Ovary (tissue), 9 donors: ENCODE measurements around the gene ZBED4. TPM values are rescaled to one million over a fixed set of nuclear protein-coding genes. Genes with fewer than 3 reads are reported as not detected.

Experiments
- DNase-seq, 5 donors: peaks; one replicate each; pipeline ENCODE4 v3.0.0-alpha.2; 2019 to 2020
- H3K27ac ChIP-seq, 2 donors: fragments of 200-600 bp; one replicate each; pipeline versions ENCODE4 v1.5.1 to v1.8.0; 2019 to 2022
- H3K27me3 ChIP-seq: fragments of 200-600 bp; one replicate; pipeline ENCODE4 v1.8.0; 2022
- H3K36me3 ChIP-seq: fragments of 200-600 bp; sonication (generic); one replicate; pipeline ENCODE4 v1.5.1; 2019
- H3K4me1 ChIP-seq: one replicate; pipeline ENCODE4 v1.8.1; 2013; ENCODE audit warnings: mild to moderate bottlenecking, moderate library complexity; ENCODE audit not compliant: insufficient read depth
- H3K4me3 ChIP-seq: fragments of 200-600 bp; sonication (generic); one replicate; pipeline ENCODE4 v1.5.1; 2017
- H3K9me3 ChIP-seq, 2 donors: fragments of 200-600 bp in 1 of 2; sonication (generic) in 1 of 2; one replicate each; pipeline versions ENCODE4 v1.5.1 to v1.8.1; 2013 to 2019; ENCODE audit warnings: mild to moderate bottlenecking in 1 of 2, moderate library complexity in 1 of 2
- CTCF ChIP-seq, 3 donors: fragments of 450-650 bp in 2 of 3; fragments of 200-600 bp in 1 of 3; IDR thresholded peaks; one replicate each; pipeline versions ENCODE4 v1.5.1 to v1.8.0; 2016 to 2022; ENCODE audit warnings: antibody characterized with exemption in 3 of 3, mild to moderate bottlenecking in 1 of 3
- EP300 ChIP-seq: sonication (generic); formaldehyde crosslinking; IDR thresholded peaks from one replicate; pipeline ENCODE4 v1.6.1; 2017; ENCODE audit warnings: antibody characterized with exemption
- POLR2A ChIP-seq: fragments of 450-650 bp; IDR thresholded peaks from one replicate; pipeline ENCODE4 v1.6.1; 2017; ENCODE audit warnings: antibody characterized with exemption, mild to moderate bottlenecking, moderate library complexity
- WGBS, 3 donors: extraction: QIAGEN DNeasy Blood & Tissue Kit in 1 of 3; methylation state at CpG; one replicate each; pipeline versions ENCODE4 v1.1.5 to v1.1.7; 2013 to 2017; 5-methylcytosine and 5-hydroxymethylcytosine counted together
- intact Hi-C, 4 donors: fragments of 100-400 bp; cut with DNase I; formaldehyde crosslinking; loops; one replicate each; pipeline versions ENCODE4 v1.11.0 to v1.15.1; 2022 to 2023
- polyA plus RNA-seq, 2 donors: library from polyadenylated mRNA; stranded (reverse); fragments of 200-250 nt in 1 of 2; fragments of 350-450 nt in 1 of 2; fragmentation: Illumina TruSeq in 1 of 2; extraction: RNeasy Lipid Tissue Mini Kit (QIAGEN cat#74804) in 1 of 2; gene quantifications; one replicate each; pipeline ENCODE4 v1.2.3, GENCODE V29; 2013 to 2014
- total RNA-seq, 7 donors: library from RNA; depleted of rRNA in 2 of 7; stranded (reverse); fragments of >200 nt in 2 of 7; fragmentation: NEBNext Ultra II Directional in 3 of 7; extraction: Animal tissue kit (Norgen Biotek cat#: 25700) in 3 of 7; gene quantifications; one replicate each; pipeline versions ENCODE4 v1.1.0 to v1.2.4, GENCODE V29; 2016 to 2023
- donor health status: DM: no; HTN: no; CAD: no; lungs with moderate emphysema.
- donor health status: DM: no; HTN: no; CAD: no.
- donor health status: Bipolar disorder and iron deficiency.
- donor health status: DM: yes; HTN: yes; CAD: no.
- donor health status: DM: no; HTN: no; CAD: no.
- donor health status: DM: yes; HTN: yes; CAD: no.

Gene ZBED4
- total and polyA plus RNA-seq, 9 donors = 3.5 to 9.6 (median 7.8) TPM

GRCh38 chr22:49810363-49811019 is 43.2 kb upstream of the ZBED4 start:
- H3K36me3 ChIP-seq = no peaks in the 10 kb centered on the region
- H3K9me3 ChIP-seq = no peaks in the 10 kb centered on the region
- H3K4me1 ChIP-seq = peaks cover 12% of the 10 kb centered on the region
- TF ChIP-seq POLR2A = no peak
- no peak for TF ChIP-seq EP300
- TF ChIP-seq CTCF (IDR thresholded peaks at IDR 0.05) = no peak
- H3K4me3 ChIP-seq = no peak overlapping the region
- intact Hi-C loops = no loop called here
- WGBS, 3 donors = 58 to 70% (median 68%) methylated on average over 5 of the region's 5 CpGs
- no peaks in the 10 kb centered on the region for H3K27me3 ChIP-seq
- DNase-seq = no peak
- H3K27ac ChIP-seq = no peak overlapping the region

- DNase-seq = no peak
- H3K36me3 ChIP-seq = no peaks in the 10 kb centered on the region
- no peak overlapping the region for H3K27ac ChIP-seq
- peaks cover 16% of the 10 kb centered on the region for H3K4me1 ChIP-seq
- H3K27me3 ChIP-seq = no peaks in the 10 kb centered on the region
- no peak overlapping the region for H3K4me3 ChIP-seq
- no peaks in the 10 kb centered on the region for H3K9me3 ChIP-seq
- TF ChIP-seq CTCF (IDR thresholded peaks at IDR 0.05) (no peak), EP300 (no peak), POLR2A (no peak)
- intact Hi-C loops = no loop called here
- 83 to 88% (median 84%) methylated on average over 18 of the region's 18 CpGs for WGBS, 3 donors
Observed at GRCh38 chr22:49811020-49811791, 42.4 kb upstream of the ZBED4 start.

- 78 to 81% (median 79%) methylated on average over 11 of the region's 11 CpGs for WGBS, 3 donors
- no peaks in the 10 kb centered on the region for H3K9me3 ChIP-seq
- H3K4me1 ChIP-seq = peaks cover 21% of the 10 kb centered on the region
- TF ChIP-seq EP300 = no peak
- no peak for TF ChIP-seq POLR2A
- no peak for TF ChIP-seq CTCF (IDR thresholded peaks at IDR 0.05)
- H3K27ac ChIP-seq = no peak overlapping the region
- H3K4me3 ChIP-seq = no peak overlapping the region
- DNase-seq = no peak
- no peaks in the 10 kb centered on the region for H3K36me3 ChIP-seq
- no peaks in the 10 kb centered on the region for H3K27me3 ChIP-seq
- intact Hi-C loops = no loop called here
Observed at GRCh38 chr22:49812838-49813237, 40.8 kb upstream of the ZBED4 start.

- peaks cover 17% of the 10 kb centered on the region for H3K4me1 ChIP-seq
- H3K36me3 ChIP-seq = no peaks in the 10 kb centered on the region
- 88 to 92% (median 89%) methylated on average over 14 of the region's 14 CpGs for WGBS, 3 donors
- intact Hi-C loops = no loop called here
- H3K4me3 ChIP-seq = no peak overlapping the region
- no peak for DNase-seq
- TF ChIP-seq EP300 = no peak
- TF ChIP-seq POLR2A = no peak
- TF ChIP-seq CTCF (IDR thresholded peaks at IDR 0.05) = no peak
- H3K27ac ChIP-seq = no peak overlapping the region
- no peaks in the 10 kb centered on the region for H3K9me3 ChIP-seq
- no peaks in the 10 kb centered on the region for H3K27me3 ChIP-seq
Observed at GRCh38 chr22:49814164-49814686, 39.4 kb upstream of the ZBED4 start.
